ENCODE results near the gene SURF6. TPM values are rescaled to one million over a fixed set of nuclear protein-coding genes. Genes with fewer than 3 reads are reported as not detected.

The SURF6 gene
- total and polyA plus RNA-seq, 7 donors, result 13.9 to 43.1 (median 20.1) TPM

DNA sequence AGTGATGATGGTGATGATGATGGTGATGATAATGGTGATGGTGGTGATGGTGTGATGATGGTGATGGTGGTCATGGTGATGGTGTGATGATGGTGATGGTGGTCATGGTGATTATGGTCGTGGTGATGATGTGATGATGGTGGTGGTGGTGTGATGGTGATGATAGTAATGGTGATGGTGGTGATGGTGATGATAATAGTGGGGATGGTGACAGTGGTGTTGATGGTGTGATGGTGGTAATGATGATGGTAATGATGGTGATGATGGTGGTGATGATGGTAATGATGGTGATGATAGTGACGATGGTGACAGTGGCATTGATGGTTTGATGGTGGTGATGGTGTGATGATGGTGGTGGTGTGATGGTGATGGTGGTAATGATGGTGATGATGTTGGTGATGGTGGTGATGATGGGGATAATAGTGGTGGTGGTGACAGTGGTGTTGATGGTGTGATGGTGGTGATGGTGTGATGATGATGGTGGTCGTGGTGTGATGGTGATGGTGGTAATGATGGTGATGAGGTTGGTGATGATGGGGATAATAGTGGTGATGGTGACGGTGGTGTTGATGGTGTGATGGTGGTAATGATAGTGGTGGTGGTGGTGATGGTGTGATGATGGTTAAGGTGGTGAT is 46.6 kb upstream of the SURF6 start:
- Histone ChIP-seq H3K4me1 (no peaks in the 10 kb centered on the region), H3K36me3 (no peaks in the 10 kb centered on the region), H3K27ac (no peak overlapping the region), H3K9me3 (no peaks in the 10 kb centered on the region), H3K27me3 (no peaks in the 10 kb centered on the region), H3K4me3 (no peak overlapping the region)
- WGBS, 2 donors, result 82 to 93% methylated on average over 4 of the region's 4 CpGs
- intact Hi-C loops (cut with DNase I), result no loop called here
- no peak for DNase-seq
- TF ChIP-seq CTCF (IDR thresholded peaks at IDR 0.05) (no peak), POLR2A (IDR thresholded peaks at IDR 0.05) (no peak), POLR2AphosphoS5 (IDR thresholded peaks at IDR 0.05) (no peak), EP300 (IDR thresholded peaks at IDR 0.05) (no peak)

DNA sequence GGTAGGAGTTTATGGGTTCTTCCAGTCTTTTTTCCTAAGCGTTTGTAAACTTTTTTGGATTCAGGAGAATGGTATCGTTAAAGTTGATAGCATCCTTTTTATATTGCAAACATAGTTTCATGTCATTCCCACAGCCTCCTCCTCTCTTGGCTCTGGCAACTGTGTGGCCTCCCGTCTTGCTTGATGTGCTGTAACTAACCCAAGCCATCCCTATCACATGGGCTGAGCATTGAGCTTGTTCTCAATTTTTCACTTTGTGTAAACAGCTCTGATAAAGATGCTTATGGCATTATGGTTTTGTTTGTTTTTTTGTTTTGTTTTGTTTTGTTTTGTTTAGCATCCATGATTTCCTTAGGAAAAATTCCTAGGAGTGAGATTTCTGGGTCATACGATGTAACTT is 44.7 kb upstream of the SURF6 start:
- no peaks in the 10 kb centered on the region for H3K27me3 ChIP-seq
- DNase-seq, result no peak
- no peaks in the 10 kb centered on the region for H3K9me3 ChIP-seq
- no peak overlapping the region for H3K27ac ChIP-seq
- WGBS, 2 donors, result 81 to 87% methylated on average over 4 of the region's 4 CpGs
- H3K4me3 ChIP-seq, result no peak overlapping the region
- intact Hi-C loops (cut with DNase I), result no loop called here
- no peaks in the 10 kb centered on the region for H3K36me3 ChIP-seq
- peaks cover 0 to 11% (median 6%) of the 10 kb centered on the region in 4 donors for H3K4me1 ChIP-seq
- TF ChIP-seq EP300 (IDR thresholded peaks at IDR 0.05), result no peak
- TF ChIP-seq CTCF (IDR thresholded peaks at IDR 0.05), result no peak
- no peak for TF ChIP-seq POLR2A (IDR thresholded peaks at IDR 0.05)
- no peak for TF ChIP-seq POLR2AphosphoS5 (IDR thresholded peaks at IDR 0.05)

GRCh38 chr9:133379153-133380086 is 43.4 kb upstream of the SURF6 start:
- intact Hi-C loops (cut with DNase I), result loop anchor here (5.0 kb wide), 1 partner anchor 38 kb away; the partner anchor contains the start of gene REXO4

DNA sequence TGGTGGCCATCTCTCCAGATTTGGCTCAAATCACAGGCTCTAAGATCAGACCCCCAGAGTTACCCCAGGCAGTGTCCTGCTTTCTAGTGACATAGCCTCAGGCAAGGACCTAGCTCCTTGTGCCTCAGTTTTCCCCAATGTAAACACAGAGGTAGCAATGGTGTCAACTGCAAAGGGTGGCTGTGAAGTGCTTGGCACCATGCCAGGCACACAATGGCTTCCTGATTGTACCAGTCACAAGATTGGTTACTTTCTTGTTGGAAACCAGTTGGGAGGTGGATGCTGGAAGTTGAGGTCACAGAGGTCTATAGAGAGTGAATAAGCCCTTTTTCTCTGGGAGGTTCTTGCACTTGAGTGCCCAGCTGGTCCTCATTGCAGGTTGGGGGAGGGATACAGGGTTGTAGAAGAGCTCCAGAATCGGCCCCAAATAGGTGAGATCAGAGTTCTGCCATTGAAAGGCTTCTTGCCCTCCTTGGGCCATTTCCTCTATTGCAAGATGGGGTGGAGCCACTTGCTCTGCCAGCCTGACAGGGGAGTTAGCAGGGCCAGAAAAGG is 42.5 kb upstream of the SURF6 start:
- intact Hi-C loops (cut with DNase I), result loop anchor here (5.0 kb wide), 1 partner anchor 39 kb away; the partner anchor contains the start of gene REXO4
- Histone ChIP-seq H3K9me3 (no peaks in the 10 kb centered on the region), H3K36me3 (no peaks in the 10 kb centered on the region), H3K27ac (no peak overlapping the region), H3K4me3 (no peak overlapping the region), H3K27me3 (no peaks in the 10 kb centered on the region), H3K4me1 (peaks cover 0 to 29% (median 22%) of the 10 kb centered on the region in 4 donors)
- TF ChIP-seq EP300 (IDR thresholded peaks at IDR 0.05), result no peak
- TF ChIP-seq POLR2A (IDR thresholded peaks at IDR 0.05), result no peak
- no peak for TF ChIP-seq POLR2AphosphoS5 (IDR thresholded peaks at IDR 0.05)
- DNase-seq, result no peak
- WGBS, 2 donors, result 83% methylated on average over 1 of the region's 1 CpG

More at GRCh38 chr9:133379153-133380086, 43.4 kb upstream of the SURF6 start:
- peaks cover 0 to 22% (median 14%) of the 10 kb centered on the region in 4 donors for H3K4me1 ChIP-seq
- TF ChIP-seq CTCF (IDR thresholded peaks at IDR 0.05) (no peak), EP300 (IDR thresholded peaks at IDR 0.05) (no peak), POLR2AphosphoS5 (IDR thresholded peaks at IDR 0.05) (no peak), POLR2A (IDR thresholded peaks at IDR 0.05) (no peak)
- H3K9me3 ChIP-seq, result no peaks in the 10 kb centered on the region
- no peaks in the 10 kb centered on the region for H3K36me3 ChIP-seq
- DNase-seq, result no peak
- no peaks in the 10 kb centered on the region for H3K27me3 ChIP-seq
- H3K27ac ChIP-seq, result no peak overlapping the region
- whole genome bisulfite sequencing, 2 donors, result 93 to 96% methylated on average over 14 of the region's 14 CpGs
- no peak overlapping the region for H3K4me3 ChIP-seq

All from sigmoid colon (tissue), 7 donors.